ENCODE data around the gene CHAC2. TPM values are rescaled to one million over a fixed set of nuclear protein-coding genes. Genes with fewer than 3 reads are reported as not detected.

Gene CHAC2
- total and polyA plus RNA-seq, 2 experiments from 2014 or later = 17.9 to 25.8 TPM

DNA sequence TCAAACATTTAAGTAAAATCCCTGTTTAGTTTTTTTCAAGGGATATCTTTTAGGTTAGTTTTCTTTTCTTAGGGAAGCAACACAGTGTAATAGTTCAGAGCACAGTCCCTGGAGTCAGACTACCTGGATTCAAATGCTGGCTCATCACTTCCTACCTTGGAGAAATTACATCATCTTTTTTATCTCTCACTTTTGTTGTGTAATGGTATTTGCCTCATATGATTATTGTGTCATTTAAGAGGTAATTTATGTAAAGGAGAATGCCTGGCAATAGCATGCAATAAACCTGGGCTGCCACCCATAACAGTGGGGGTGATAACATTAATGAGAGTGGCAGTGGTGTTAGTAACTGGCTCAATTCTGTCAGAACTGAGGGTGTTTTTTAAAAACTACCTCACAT lies 45.5 kb downstream of the CHAC2 start:
- Histone ChIP-seq H4K20me1 (replicated peaks; ENCODE audit: insufficient read depth) (no peaks in the 10 kb centered on the region), H3F3A (replicated peaks; ENCODE audit: low read depth) (no peaks in the 10 kb centered on the region), H3K27me3 (ENCODE audit: insufficient read depth) (no peaks in the 10 kb centered on the region), H3K4me1 (ENCODE audit: insufficient read depth) (no peaks in the 10 kb centered on the region), H3K36me3 (ENCODE audit: insufficient read depth) (peaks cover 20% of the 10 kb centered on the region; the same call in 1 of the 2 replicates), H3K79me2 (replicated peaks; ENCODE audit: insufficient read depth) (no peaks in the 10 kb centered on the region), H3K4me2 (no peak overlapping the region), H3K9me2 (ENCODE audit: insufficient read depth) (no peaks in the 10 kb centered on the region), H3K4me3 (no peak overlapping the region), H2AFZ (no peak overlapping the region), H3K27ac (ENCODE audit: low read depth) (no peak overlapping the region)
- no peaks in the 10 kb centered on the region for H3K9me3 Mint-ChIP-seq
- no peak for ATAC-seq
- DNase-seq (ENCODE audit: low spot score) = no peak
- peaks cover 29% of the 10 kb centered on the region; the same call in 2 of the 3 replicates for H3K36me3 Mint-ChIP-seq (ENCODE audit: low read depth)
- H3K27ac Mint-ChIP-seq = peak overlapping the region; percentile 80; the same call in 1 of the 2 replicates
- H3K4me3 Mint-ChIP-seq = no peak overlapping the region
- no peaks in the 10 kb centered on the region for H3K27me3 Mint-ChIP-seq (ENCODE audit: insufficient read depth, low read depth, poor library complexity)
- H3K4me1 Mint-ChIP-seq = no peaks in the 10 kb centered on the region
- TF ChIP-seq EZH2phosphoT487 (IDR thresholded peaks at IDR 0.05; ENCODE audit: unreplicated experiment) (no peak), POLR2AphosphoS5 (IDR thresholded peaks at IDR 0.05; ENCODE audit: low read depth) (no peak), ZNF331 (CRISPR knock-in tag; IDR thresholded peaks at IDR 0.05; ENCODE audit: low read depth) (no peak), EZH2 (IDR thresholded peaks at IDR 0.05; ENCODE audit: low read depth, unreplicated experiment) (no peak), JUNB (IDR thresholded peaks at IDR 0.05; ENCODE audit: unreplicated experiment) (no peak), ZNF462 (CRISPR knock-in tag; IDR thresholded peaks at IDR 0.05) (no peak), ZNF114 (CRISPR knock-in tag; IDR thresholded peaks at IDR 0.05) (no peak), STAT1 (IDR thresholded peaks at IDR 0.05; ENCODE audit: unreplicated experiment) (no peak)
